IgD-negative memory B cell (primary cell): ENCODE measurements around the gene ASXL1. TPM values are rescaled to one million over a fixed set of nuclear protein-coding genes. Genes with fewer than 3 reads are reported as not detected.
"Not testable (repeated sequence)": the region's sequence is repeated elsewhere in the genome, so short reads cannot be mapped to it uniquely, and the experiment has no call there.

Experiments used
- H3K27ac Mint-ChIP-seq, 3 donors: one replicate each; pipeline ENCODE4 v1.8.0; 2020 to 2022; ENCODE audit warnings: mild to moderate bottlenecking in 3 of 3, mixed read lengths in 3 of 3, moderate library complexity in 1 of 3
- H3K27me3 Mint-ChIP-seq: one replicate; pipeline ENCODE4 v1.8.0; 2021; ENCODE audit warnings: mixed read lengths
- H3K36me3 Mint-ChIP-seq: one replicate; pipeline ENCODE4 v1.8.0; 2020; ENCODE audit warnings: mild to moderate bottlenecking, mixed read lengths
- H3K4me1 Mint-ChIP-seq, 3 donors: one replicate each; pipeline ENCODE4 v1.8.0; 2020 to 2022; ENCODE audit warnings: mixed read lengths in 3 of 3, mild to moderate bottlenecking in 1 of 3
- H3K4me3 Mint-ChIP-seq, 4 donors: one replicate each; pipeline ENCODE4 v1.8.0; 2020 to 2022; ENCODE audit warnings: mild to moderate bottlenecking in 4 of 4, mixed read lengths in 4 of 4, moderate library complexity in 3 of 4
- H3K9me3 Mint-ChIP-seq, 3 donors: one replicate each; pipeline ENCODE4 v1.8.0; 2020 to 2021; ENCODE audit warnings: mixed read lengths in 3 of 3, mild to moderate bottlenecking in 1 of 3
- polyA plus RNA-seq: library from polyadenylated mRNA; unstranded; fragments of 300-500 nt; fragmentation: Illumina TruSeq; gene quantifications from one replicate; pipeline ENCODE4 v1.2.3, GENCODE V29; 2021

The ASXL1 gene
- polyA plus RNA-seq, 1 donor from 2014 or later, result 24.5 TPM

- H3K27ac Mint-ChIP-seq, result peak overlapping the region in 2 of 3 donors; percentile 29 to 46
- peaks cover 19 to 23% (median 20%) of the 10 kb centered on the region in 3 donors for H3K4me1 Mint-ChIP-seq
- H3K4me3 Mint-ChIP-seq, result peak overlapping the region in 1 of 4 donors; percentile 41
- H3K36me3 Mint-ChIP-seq, result peaks cover 15% of the 10 kb centered on the region
- H3K9me3 Mint-ChIP-seq, result peaks cover 0 to 10% (median 6%) of the 10 kb centered on the region in 3 donors
- no peaks in the 10 kb centered on the region for H3K27me3 Mint-ChIP-seq
Measured at GRCh38 chr20:32391003-32391402, 32.9 kb downstream of the ASXL1 start.

- H3K4me1 Mint-ChIP-seq, result peaks cover 11 to 20% (median 17%) of the 10 kb centered on the region in 3 donors
- H3K4me3 Mint-ChIP-seq, result no peak overlapping the region
- peaks cover 19% of the 10 kb centered on the region for H3K36me3 Mint-ChIP-seq
- no peaks in the 10 kb centered on the region for H3K27me3 Mint-ChIP-seq
- H3K9me3 Mint-ChIP-seq, result peaks cover 0 to 10% (median 6%) of the 10 kb centered on the region in 3 donors
- no peak overlapping the region for H3K27ac Mint-ChIP-seq
Measured at GRCh38 chr20:32395066-32395465, 36.9 kb downstream of the ASXL1 start.

- H3K9me3 Mint-ChIP-seq, result peaks cover 0 to 10% (median 6%) of the 10 kb centered on the region in 3 donors
- no peaks in the 10 kb centered on the region for H3K27me3 Mint-ChIP-seq
- H3K27ac Mint-ChIP-seq, result peak overlapping the region in 1 of 3 donors; percentile 18
- H3K4me1 Mint-ChIP-seq, result peaks cover 11 to 26% (median 17%) of the 10 kb centered on the region in 3 donors
- peaks cover 19% of the 10 kb centered on the region for H3K36me3 Mint-ChIP-seq
- H3K4me3 Mint-ChIP-seq, result no peak overlapping the region
Measured at GRCh38 chr20:32396646-32397160, 38.6 kb downstream of the ASXL1 start.

- Mint-ChIP-seq H3K4me1 (peaks cover 11 to 28% (median 24%) of the 10 kb centered on the region in 3 donors), H3K27ac (no peak overlapping the region), H3K36me3 (peaks cover 17% of the 10 kb centered on the region), H3K4me3 (no peak overlapping the region), H3K9me3 (peaks cover 0 to 10% (median 6%) of the 10 kb centered on the region in 3 donors), H3K27me3 (no peaks in the 10 kb centered on the region)
Measured at GRCh38 chr20:32397567-32398084, 39.5 kb downstream of the ASXL1 start.

GRCh38 chr20:32400476-32400875, 42.3 kb downstream of the ASXL1 start:
- Mint-ChIP-seq H3K27me3 (no peaks in the 10 kb centered on the region), H3K4me1 (peaks cover 9 to 36% (median 32%) of the 10 kb centered on the region in 3 donors), H3K27ac (peak overlapping the region in 1 of 3 donors; percentile 54), H3K9me3 (peaks cover 0 to 3% (median 1%) of the 10 kb centered on the region in 3 donors), H3K36me3 (peaks cover 4% of the 10 kb centered on the region), H3K4me3 (no peak overlapping the region)

GRCh38 chr20:32404017-32404416, 45.9 kb downstream of the ASXL1 start:
- Mint-ChIP-seq H3K4me3 (no peak overlapping the region), H3K9me3 (peaks cover 0 to 2% (median 0%) of the 10 kb centered on the region in 3 donors), H3K36me3 (peaks cover 14% of the 10 kb centered on the region), H3K27ac (no peak overlapping the region), H3K27me3 (no peaks in the 10 kb centered on the region), H3K4me1 (peaks cover 16 to 34% (median 32%) of the 10 kb centered on the region in 3 donors)

GRCh38 chr20:32406701-32407100, 48.6 kb downstream of the ASXL1 start:
- Mint-ChIP-seq H3K36me3 (peaks cover 10% of the 10 kb centered on the region), H3K4me1 (peaks cover 12 to 27% (median 22%) of the 10 kb centered on the region in 3 donors), H3K27me3 (no peaks in the 10 kb centered on the region), H3K27ac (peak overlapping the region in 1 of 3 donors; percentile 42), H3K4me3 (peak overlapping the region in 1 of 4 donors; percentile 41), H3K9me3 (peaks cover 0 to 2% (median 0%) of the 10 kb centered on the region in 3 donors)

- H3K4me3 Mint-ChIP-seq, H3K27me3 Mint-ChIP-seq, H3K27ac Mint-ChIP-seq, H3K9me3 Mint-ChIP-seq: not testable (repeated sequence)
- Mint-ChIP-seq H3K36me3 (peaks cover 10% of the 10 kb centered on the region), H3K4me1 (peaks cover 17 to 29% (median 27%) of the 10 kb centered on the region in 3 donors)
Measured at GRCh38 chr20:32407131-32407750, 49.1 kb downstream of the ASXL1 start.

GRCh38 chr20:32411955-32412706, 54.0 kb downstream of the ASXL1 start:
- Mint-ChIP-seq H3K4me1 (peaks cover 29 to 40% (median 39%) of the 10 kb centered on the region in 3 donors), H3K4me3 (peak overlapping the region in 2 of 4 donors; percentile 25 to 68)

GRCh38 chr20:32415494-32415893, 57.4 kb downstream of the ASXL1 start:
- peaks cover 32 to 48% (median 38%) of the 10 kb centered on the region in 3 donors for H3K4me1 Mint-ChIP-seq
- no peak overlapping the region for H3K4me3 Mint-ChIP-seq
- peak overlapping the region in 2 of 3 donors; percentile 49 to 91 for H3K27ac Mint-ChIP-seq
- H3K9me3 Mint-ChIP-seq, result no peaks in the 10 kb centered on the region
- H3K27me3 Mint-ChIP-seq, result no peaks in the 10 kb centered on the region
- peaks cover 6% of the 10 kb centered on the region for H3K36me3 Mint-ChIP-seq

More at GRCh38 chr20:32411955-32412706, 54.0 kb downstream of the ASXL1 start:
- H3K9me3 Mint-ChIP-seq, result no peaks in the 10 kb centered on the region
- H3K27me3 Mint-ChIP-seq, result no peaks in the 10 kb centered on the region
- peak overlapping the region in 2 of 3 donors; percentile 52 to 93 for H3K27ac Mint-ChIP-seq
- H3K36me3 Mint-ChIP-seq, result peaks cover 9% of the 10 kb centered on the region

- Mint-ChIP-seq H3K27ac (no peak overlapping the region), H3K4me1 (peaks cover 32 to 48% (median 38%) of the 10 kb centered on the region in 3 donors), H3K4me3 (no peak overlapping the region), H3K27me3 (no peaks in the 10 kb centered on the region), H3K9me3 (no peaks in the 10 kb centered on the region), H3K36me3 (peaks cover 6% of the 10 kb centered on the region)
Measured at GRCh38 chr20:32416206-32416605, 58.1 kb downstream of the ASXL1 start.

GRCh38 chr20:32418376-32418775, 60.2 kb downstream of the ASXL1 start:
- no peak overlapping the region for H3K4me3 Mint-ChIP-seq
- H3K27ac Mint-ChIP-seq, result no peak overlapping the region
- H3K4me1 Mint-ChIP-seq, result peaks cover 17 to 38% (median 28%) of the 10 kb centered on the region in 3 donors

GRCh38 chr20:32421290-32421689, 63.2 kb downstream of the ASXL1 start:
- peaks cover 4% of the 10 kb centered on the region for H3K36me3 Mint-ChIP-seq
- H3K27me3 Mint-ChIP-seq, result no peaks in the 10 kb centered on the region
- no peaks in the 10 kb centered on the region for H3K9me3 Mint-ChIP-seq
- H3K27ac Mint-ChIP-seq, result no peak overlapping the region
- H3K4me3 Mint-ChIP-seq, result no peak overlapping the region
- H3K4me1 Mint-ChIP-seq, result peaks cover 6 to 18% (median 14%) of the 10 kb centered on the region in 3 donors

More at GRCh38 chr20:32418376-32418775, 60.2 kb downstream of the ASXL1 start:
- H3K27me3 Mint-ChIP-seq, result no peaks in the 10 kb centered on the region
- no peaks in the 10 kb centered on the region for H3K9me3 Mint-ChIP-seq
- H3K36me3 Mint-ChIP-seq, result peaks cover 7% of the 10 kb centered on the region

- H3K9me3 Mint-ChIP-seq, result no peaks in the 10 kb centered on the region
- H3K4me1 Mint-ChIP-seq, result peaks cover 0 to 6% (median 0%) of the 10 kb centered on the region in 3 donors
- no peaks in the 10 kb centered on the region for H3K27me3 Mint-ChIP-seq
- H3K27ac Mint-ChIP-seq, result no peak overlapping the region
- peak overlapping the region in 2 of 4 donors; percentile 18 to 20 for H3K4me3 Mint-ChIP-seq
- peaks cover 2% of the 10 kb centered on the region for H3K36me3 Mint-ChIP-seq
Measured at GRCh38 chr20:32427996-32428395, 69.9 kb downstream of the ASXL1 start.

GRCh38 chr20:32429343-32429742, 71.2 kb downstream of the ASXL1 start:
- peaks cover 3% of the 10 kb centered on the region for H3K36me3 Mint-ChIP-seq
- no peaks in the 10 kb centered on the region for H3K9me3 Mint-ChIP-seq
- H3K27me3 Mint-ChIP-seq, result no peaks in the 10 kb centered on the region
- peak overlapping the region in 1 of 3 donors; percentile 87 for H3K27ac Mint-ChIP-seq
- peaks cover 0 to 7% (median 0%) of the 10 kb centered on the region in 3 donors for H3K4me1 Mint-ChIP-seq
- no peak overlapping the region for H3K4me3 Mint-ChIP-seq
